HG03108 (cell line): ENCODE measurements around the gene OR6C4.
"Not testable (repeated sequence)": the region's sequence is repeated elsewhere in the genome, so short reads cannot be mapped to it uniquely, and the experiment has no call there.

ENCODE experiments used
- ATAC-seq: cut with Tn5 transposase; IDR thresholded peaks from one replicate; pipeline ENCODE4 v1.9.1; 2021; ENCODE audit warnings: moderate library complexity; ENCODE audit not compliant: unreplicated experiment

OR6C4 gene

DNA sequence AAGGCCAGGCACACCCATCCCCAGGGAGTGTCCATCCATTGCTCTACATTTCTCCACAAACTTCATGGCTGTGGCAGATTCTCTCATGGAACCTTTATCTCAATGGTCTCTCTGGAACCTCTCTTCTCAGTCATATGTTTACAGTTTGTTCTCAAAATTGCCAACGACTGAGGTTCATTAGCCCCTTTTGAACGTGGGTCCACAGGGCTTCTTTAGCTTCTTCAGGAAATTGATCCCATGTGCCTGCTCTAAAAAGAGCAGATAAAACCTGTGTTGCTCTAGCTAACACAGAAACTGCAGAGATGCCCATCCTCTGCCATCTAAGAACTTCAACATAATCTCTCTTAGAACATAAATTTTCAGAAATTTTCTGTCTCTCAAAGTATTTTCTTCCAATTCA is at the start of gene OR6C4:
OR6C4 (plus strand) TSS at position 301 of the 400 bp plus-strand sequence. CDS start 1,625 bp downstream, outside the sequence.
- ATAC-seq, result no peak

GRCh38 chr12:55499810-55500252 is 49.6 kb upstream of the OR6C4 start:
- ATAC-seq, result no peak

DNA sequence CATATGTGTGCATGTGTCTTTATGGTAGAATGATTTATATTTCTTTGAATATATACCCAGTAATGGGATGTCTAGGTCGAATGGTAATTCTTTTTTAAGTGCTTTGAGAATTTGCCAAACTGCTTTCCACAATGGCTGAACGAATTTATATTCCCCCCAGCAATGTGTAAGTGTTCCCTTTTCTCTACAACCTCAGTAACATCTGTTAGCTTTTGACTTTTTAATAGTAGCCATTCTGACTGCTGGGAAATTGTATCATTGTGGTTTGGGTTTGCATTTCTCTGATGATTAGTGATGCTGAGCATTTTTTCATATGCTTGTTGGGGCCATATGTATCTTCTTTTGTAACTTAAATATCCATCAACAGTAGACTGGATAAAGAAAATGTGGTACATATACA is 47.8 kb upstream of the OR6C4 start:
- no peak for ATAC-seq

GRCh38 chr12:55515696-55516095 is 33.7 kb upstream of the OR6C4 start:
- ATAC-seq, result no peak

DNA sequence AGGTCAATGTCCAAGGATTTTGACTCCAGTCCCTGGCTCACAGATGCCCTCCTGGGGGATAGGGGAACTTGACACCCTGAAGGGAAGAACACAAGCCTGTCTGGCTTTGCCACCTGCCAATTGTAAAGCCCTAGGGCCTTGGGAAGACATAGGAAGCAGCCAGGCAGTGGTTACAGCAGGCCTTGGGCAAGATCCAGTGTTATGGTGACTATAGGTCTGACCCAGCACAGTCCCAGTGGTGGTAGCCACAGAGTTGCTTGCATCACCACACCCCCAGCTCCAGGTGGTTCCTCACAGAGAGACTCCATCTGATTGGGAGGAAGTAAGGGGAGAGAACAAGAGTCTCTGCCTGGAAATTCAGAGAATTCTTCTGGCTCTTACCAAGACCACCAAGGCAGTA is 33.0 kb upstream of the OR6C4 start:
- ATAC-seq, result no peak

DNA sequence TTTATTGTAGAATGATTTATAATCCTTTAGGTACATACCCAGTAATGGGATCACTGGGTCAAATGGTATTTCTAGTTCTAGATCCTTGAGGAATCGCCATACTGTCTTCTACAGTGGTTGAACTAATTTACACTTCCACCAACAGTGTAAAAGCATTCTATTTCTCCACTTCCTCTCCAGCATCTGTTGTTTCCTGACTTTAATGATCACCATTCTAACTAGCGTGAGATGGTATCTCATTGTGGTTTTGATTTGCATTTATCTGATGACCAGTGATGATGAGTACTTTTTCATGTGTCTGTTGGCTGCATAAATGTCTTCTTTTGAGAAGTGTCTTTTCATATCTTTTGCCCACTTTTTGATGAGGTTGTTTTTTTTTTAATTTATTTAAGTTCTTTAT is 1.2 kb upstream of the OR6C4 start:
- not testable (repeated sequence) for ATAC-seq

GRCh38 chr12:55548756-55549155 is 646 bp upstream of the OR6C4 start:
- no peak for ATAC-seq

- no peak for ATAC-seq
Observed at GRCh38 chr12:55554296-55554695, 4.9 kb downstream of the OR6C4 start.

DNA sequence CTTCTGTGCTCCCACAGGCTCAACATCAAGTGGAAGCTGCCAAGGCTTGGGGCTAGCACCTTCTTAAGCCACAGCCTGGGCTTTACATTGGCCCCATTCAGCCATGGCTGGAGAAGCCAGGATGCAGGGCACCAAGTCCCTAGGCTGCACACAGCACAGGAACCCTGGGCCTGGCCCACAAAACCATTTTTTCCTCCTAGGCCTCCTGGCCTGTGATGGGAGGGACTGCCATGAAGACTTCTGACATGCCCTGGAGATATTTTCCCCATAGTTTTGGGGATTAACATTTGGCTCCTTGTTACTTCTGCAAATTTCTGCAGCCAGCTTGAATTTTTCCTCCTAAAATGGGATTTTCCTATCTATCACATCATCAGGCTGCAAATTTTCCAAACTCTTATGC is 20.7 kb downstream of the OR6C4 start:
- not testable (repeated sequence) for ATAC-seq

- ATAC-seq, result not testable (repeated sequence)
Observed at GRCh38 chr12:55570689-55571088, 21.3 kb downstream of the OR6C4 start.

- ATAC-seq, result no peak
Observed at GRCh38 chr12:55572168-55572567, 22.8 kb downstream of the OR6C4 start, which contains the start of gene OR2AP1. Gene OR2AP1 (plus strand): TSS chr12:55572468. CDS start chr12:55574415, 1,947 bp downstream.

DNA sequence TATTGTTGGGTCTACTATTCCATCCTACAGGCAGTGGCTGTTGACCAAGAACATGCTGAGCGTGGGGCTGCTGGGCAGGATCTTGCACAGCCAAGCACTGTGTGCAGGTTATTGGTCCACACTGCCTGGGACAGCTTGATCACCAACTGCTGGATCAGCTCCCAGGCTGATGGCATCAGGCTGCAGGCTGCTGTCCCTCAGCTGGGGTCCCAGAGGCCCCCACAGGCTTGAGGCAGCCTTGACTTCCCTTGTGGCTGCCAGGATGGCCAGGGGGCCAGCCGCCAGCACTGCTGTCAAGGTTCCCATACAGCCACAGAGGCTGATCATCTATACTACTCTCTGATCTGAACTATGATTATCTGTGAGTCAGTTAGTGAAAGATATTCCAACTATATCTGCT is 32.7 kb downstream of the OR6C4 start:
- ATAC-seq, result no peak

- no peak for ATAC-seq
Observed at GRCh38 chr12:55585817-55586216, 36.4 kb downstream of the OR6C4 start.

DNA sequence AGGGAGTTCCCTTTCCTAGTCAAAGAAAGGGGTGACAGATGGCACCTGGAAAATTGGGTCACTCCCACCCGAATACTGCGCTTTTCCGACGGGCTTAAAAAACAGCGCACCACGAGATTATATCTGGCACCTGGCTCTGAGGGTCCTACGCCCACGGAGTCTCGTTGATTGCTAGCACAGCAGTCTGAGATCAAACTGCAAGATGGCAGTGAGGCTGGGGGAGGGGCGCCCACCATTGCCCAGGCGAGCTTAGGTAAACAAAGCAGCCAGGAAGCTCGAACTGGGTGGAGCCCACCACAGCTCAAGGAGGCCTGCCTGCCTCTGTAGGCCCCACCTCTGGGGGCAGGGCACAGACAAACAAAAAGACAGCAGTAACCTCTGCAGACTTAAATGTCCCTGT is 40.8 kb downstream of the OR6C4 start:
- not testable (repeated sequence) for ATAC-seq
